GM23248 (cell line): Measurements from ENCODE around the gene IQCM. TPM values are rescaled to one million over a fixed set of nuclear protein-coding genes. Genes with fewer than 3 reads are reported as not detected.

Experiments
- DNase-seq: peaks from one replicate; pipeline ENCODE4 v3.0.0-alpha.2; 2015
- H2AFZ ChIP-seq: fragments of 200-600 bp; sonication (generic); 2 replicates; pipeline ENCODE4 v1.6.1; 2016; ENCODE audit warnings: antibody characterized with exemption
- H3F3A ChIP-seq: fragments of 200-600 bp; sonication (generic); 2 replicates; pipeline ENCODE4 v1.6.1; 2016; ENCODE audit warnings: mild to moderate bottlenecking, antibody characterized with exemption, mixed run types; ENCODE audit not compliant: insufficient read depth
- H3K27ac ChIP-seq: fragments of 200-600 bp; sonication (generic); 2 replicates; pipeline ENCODE4 v1.5.1; 2016; ENCODE audit warnings: mild to moderate bottlenecking
- H3K27me3 ChIP-seq: fragments of 200-600 bp; sonication (generic); replicated peaks from 2 replicates; pipeline ENCODE4 v1.6.1; 2016; ENCODE audit warnings: mild to moderate bottlenecking; ENCODE audit not compliant: insufficient read depth
- H3K36me3 ChIP-seq: fragments of 200-600 bp; sonication (generic); 2 replicates; pipeline ENCODE4 v1.6.1; 2016; ENCODE audit warnings: low read depth, mild to moderate bottlenecking
- H3K4me1 ChIP-seq: fragments of 200-600 bp; sonication (generic); 2 replicates; pipeline ENCODE4 v1.6.1; 2016; ENCODE audit warnings: mild to moderate bottlenecking; ENCODE audit not compliant: insufficient read depth
- H3K4me2 ChIP-seq: fragments of 200-600 bp; sonication (generic); one replicate; pipeline ENCODE4 v1.6.1; 2016; ENCODE audit warnings: mild to moderate bottlenecking; ENCODE audit not compliant: unreplicated experiment
- H3K4me3 ChIP-seq: fragments of 200-600 bp; sonication (generic); 2 replicates; pipeline ENCODE4 v1.5.1; 2016; ENCODE audit warnings: mild to moderate bottlenecking
- H3K79me2 ChIP-seq: fragments of 200-600 bp; sonication (generic); 2 replicates; pipeline ENCODE4 v1.6.1; 2016; ENCODE audit warnings: mild to moderate bottlenecking; ENCODE audit not compliant: insufficient read depth
- H3K9ac ChIP-seq: fragments of 200-600 bp; sonication (generic); 2 replicates; pipeline ENCODE4 v1.6.1; 2016; ENCODE audit warnings: mild to moderate bottlenecking
- H3K9me2 ChIP-seq: fragments of 200-600 bp; sonication (generic); 2 replicates; pipeline ENCODE4 v1.6.1; 2016; ENCODE audit warnings: mixed run types, mild to moderate bottlenecking, moderate library complexity; ENCODE audit not compliant: insufficient read depth
- H3K9me3 ChIP-seq: fragments of 200-600 bp; sonication (generic); one replicate; pipeline ENCODE4 v1.6.1; 2017; ENCODE audit warnings: low read depth
- H4K20me1 ChIP-seq: fragments of 200-600 bp; sonication (generic); 2 replicates; pipeline ENCODE4 v1.6.0; 2016; ENCODE audit not compliant: insufficient read depth
- EZH2 ChIP-seq: fragments of 200-600 bp; sonication (generic); IDR thresholded peaks from 2 replicates; pipeline ENCODE4 v1.6.1; 2018; ENCODE audit warnings: antibody characterized with exemption, mild to moderate bottlenecking; ENCODE audit not compliant: insufficient read depth, poor library complexity, severe bottlenecking
- EZH2phosphoT487 ChIP-seq: fragments of 200-600 bp; sonication (generic); IDR thresholded peaks from 2 replicates; pipeline ENCODE4 v1.6.1; 2018; ENCODE audit warnings: antibody characterized with exemption, moderate library complexity, mild to moderate bottlenecking, low read depth; ENCODE audit not compliant: insufficient read depth
- WGBS, 2 experiments: methylation state at CpG; one replicate each; pipeline ENCODE4 v1.1.6; 2015 to 2017; ENCODE audit warnings: low lambda C conversion rate in 2 of 2, low coverage in 1 of 2; ENCODE audit errors: missing lambda C conversion rate in 2 of 2; 5-methylcytosine and 5-hydroxymethylcytosine counted together
- in situ Hi-C: fragments of 300-500 bp; cut with MboI; formaldehyde crosslinking; loops from 2 replicates; pipeline ENCODE4 v1.15.0; 2020
- polyA plus RNA-seq: library from polyadenylated mRNA; unstranded; fragments of >200 nt; fragmentation: Nextera tagmentation; extraction: Ambion mirVana; gene quantifications from 2 replicates; pipeline ENCODE4 v1.2.1, GENCODE V29; 2016
- total RNA-seq: library from RNA; depleted of rRNA; stranded (reverse); fragments of >200 nt; shearing (Covaris generic); gene quantifications from 2 replicates; pipeline ENCODE4 v1.2.3, GENCODE V29; 2014

Gene IQCM
- total and polyA plus RNA-seq, 2 experiments from 2014 or later: 0.11 TPM; not detected in 1

GRCh38 chr4:149790172-149790907 lies 25.3 kb downstream of the IQCM start:
- no peaks in the 10 kb centered on the region for H3F3A ChIP-seq
- 45 to 61% methylated on average over 4 of the region's 4 CpGs for WGBS, 2 experiments
- no peaks in the 10 kb centered on the region for H3K79me2 ChIP-seq
- no peaks in the 10 kb centered on the region for H3K36me3 ChIP-seq
- H3K9me3 ChIP-seq: no peaks in the 10 kb centered on the region
- H3K9ac ChIP-seq: no peak overlapping the region
- H3K27me3 ChIP-seq: no peaks in the 10 kb centered on the region
- H3K4me1 ChIP-seq: peaks cover 23% of the 10 kb centered on the region
- H4K20me1 ChIP-seq: no peaks in the 10 kb centered on the region
- H3K9me2 ChIP-seq: no peaks in the 10 kb centered on the region
- no peak overlapping the region for H2AFZ ChIP-seq
- in situ Hi-C loops: no loop called here
- no peak overlapping the region for H3K4me3 ChIP-seq
- no peak for DNase-seq
- H3K27ac ChIP-seq: no peak overlapping the region
- H3K4me2 ChIP-seq: no peak overlapping the region
- no peak for TF ChIP-seq EZH2
- no peak for TF ChIP-seq EZH2phosphoT487

GRCh38 chr4:149788300-149788699 lies 27.3 kb downstream of the IQCM start:
- H3K4me3 ChIP-seq: no peak overlapping the region

GRCh38 chr4:149785696-149786431 lies 29.8 kb downstream of the IQCM start:
- H4K20me1 ChIP-seq: no peaks in the 10 kb centered on the region
- H3K4me1 ChIP-seq: peaks cover 25% of the 10 kb centered on the region
- no peaks in the 10 kb centered on the region for H3K79me2 ChIP-seq
- H3K27me3 ChIP-seq: no peaks in the 10 kb centered on the region
- 14 to 31% methylated on average over 1 of the region's 1 CpG for WGBS, 2 experiments
- H3K4me3 ChIP-seq: no peak overlapping the region
- H3K27ac ChIP-seq: 0 out of 2 replicates have a peak overlapping the region, but pooled peaks have one; percentile 9
- H3K9me2 ChIP-seq: no peaks in the 10 kb centered on the region
- H3K4me2 ChIP-seq: peak overlapping the region; percentile 0
- H3K9ac ChIP-seq: no peak overlapping the region
- no peak for TF ChIP-seq EZH2phosphoT487
- TF ChIP-seq EZH2: no peak
- H3K36me3 ChIP-seq: no peaks in the 10 kb centered on the region
- H3F3A ChIP-seq: no peaks in the 10 kb centered on the region
- DNase-seq: peak; percentile 45
- no peaks in the 10 kb centered on the region for H3K9me3 ChIP-seq
- peak overlapping the region; percentile 47 for H2AFZ ChIP-seq
- in situ Hi-C loops: no loop called here

More at GRCh38 chr4:149788300-149788699, 27.3 kb downstream of the IQCM start:
- no peaks in the 10 kb centered on the region for H3K27me3 ChIP-seq
- peaks cover 17% of the 10 kb centered on the region for H3K4me1 ChIP-seq
- no peaks in the 10 kb centered on the region for H4K20me1 ChIP-seq
- 77 to 78% methylated on average over 4 of the region's 4 CpGs for WGBS, 2 experiments
- H3K36me3 ChIP-seq: no peaks in the 10 kb centered on the region
- H3F3A ChIP-seq: no peaks in the 10 kb centered on the region
- TF ChIP-seq EZH2phosphoT487 (no peak), EZH2 (no peak)
- no peak overlapping the region for H2AFZ ChIP-seq
- no peak overlapping the region for H3K27ac ChIP-seq
- no peaks in the 10 kb centered on the region for H3K9me2 ChIP-seq
- H3K9me3 ChIP-seq: no peaks in the 10 kb centered on the region
- no peak overlapping the region for H3K4me2 ChIP-seq
- in situ Hi-C loops: no loop called here
- DNase-seq: no peak
- H3K9ac ChIP-seq: no peak overlapping the region
- no peaks in the 10 kb centered on the region for H3K79me2 ChIP-seq

GRCh38 chr4:149784018-149784417 lies 31.6 kb downstream of the IQCM start:
- in situ Hi-C loops: no loop called here
- Histone ChIP-seq H3F3A (no peaks in the 10 kb centered on the region), H3K36me3 (no peaks in the 10 kb centered on the region), H2AFZ (no peak overlapping the region), H3K9ac (no peak overlapping the region), H3K4me1 (peaks cover 33% of the 10 kb centered on the region), H3K4me3 (no peak overlapping the region), H3K79me2 (no peaks in the 10 kb centered on the region), H3K27me3 (no peaks in the 10 kb centered on the region), H4K20me1 (no peaks in the 10 kb centered on the region), H3K27ac (no peak overlapping the region), H3K9me2 (no peaks in the 10 kb centered on the region), H3K9me3 (no peaks in the 10 kb centered on the region), H3K4me2 (no peak overlapping the region)
- 95 to 100% methylated on average over 2 of the region's 2 CpGs for WGBS, 2 experiments
- no peak for TF ChIP-seq EZH2
- no peak for TF ChIP-seq EZH2phosphoT487
- DNase-seq: peak; percentile 26
